Subcutaneous abdominal adipose tissue (tissue), 5 donors: ENCODE results near the gene APOL4.
"Not testable (repeated sequence)": the region's sequence is repeated elsewhere in the genome, so short reads cannot be mapped to it uniquely, and the experiment has no call there.

Source experiments
- H3K27ac ChIP-seq: one replicate; pipeline ENCODE4 v1.7.0; 2013; ENCODE audit warnings: low read depth, mild to moderate bottlenecking, inconsistent platforms, low read length, moderate library complexity
- H3K27me3 ChIP-seq, 5 donors: one replicate each; pipeline ENCODE4 v1.7.0; 2013; ENCODE audit warnings: low read length in 5 of 5, inconsistent platforms in 1 of 5; ENCODE audit not compliant: control insufficient read depth in 5 of 5, insufficient read depth in 4 of 5
- H3K36me3 ChIP-seq, 5 donors: one replicate each; pipeline ENCODE4 v1.7.0; 2013; ENCODE audit warnings: low read length in 5 of 5; ENCODE audit not compliant: control insufficient read depth in 5 of 5, insufficient read depth in 5 of 5
- H3K4me1 ChIP-seq, 5 donors: one replicate each; pipeline ENCODE4 v1.7.0; 2013; ENCODE audit warnings: low read length in 5 of 5, mild to moderate bottlenecking in 3 of 5, moderate library complexity in 1 of 5; ENCODE audit not compliant: control insufficient read depth in 5 of 5, insufficient read depth in 5 of 5
- H3K4me3 ChIP-seq, 5 donors: one replicate each; pipeline ENCODE4 v1.7.0; 2013; ENCODE audit warnings: low read length in 5 of 5, low read depth in 1 of 5
- H3K9ac ChIP-seq, 5 donors: one replicate each; pipeline ENCODE4 v1.7.0; 2013; ENCODE audit warnings: low read length in 5 of 5, mild to moderate bottlenecking in 4 of 5, moderate library complexity in 3 of 5
- H3K9me3 ChIP-seq, 5 donors: one replicate each; pipeline ENCODE4 v1.7.0; 2013; ENCODE audit warnings: low read length in 5 of 5; ENCODE audit not compliant: control insufficient read depth in 5 of 5
- donor health status: healthy.
- donor health status: healthy.
- donor health status: healthy.
- donor health status: healthy.
- donor health status: healthy.

APOL4 gene, protein sequence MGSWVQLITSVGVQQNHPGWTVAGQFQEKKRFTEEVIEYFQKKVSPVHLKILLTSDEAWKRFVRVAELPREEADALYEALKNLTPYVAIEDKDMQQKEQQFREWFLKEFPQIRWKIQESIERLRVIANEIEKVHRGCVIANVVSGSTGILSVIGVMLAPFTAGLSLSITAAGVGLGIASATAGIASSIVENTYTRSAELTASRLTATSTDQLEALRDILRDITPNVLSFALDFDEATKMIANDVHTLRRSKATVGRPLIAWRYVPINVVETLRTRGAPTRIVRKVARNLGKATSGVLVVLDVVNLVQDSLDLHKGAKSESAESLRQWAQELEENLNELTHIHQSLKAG

DNA sequence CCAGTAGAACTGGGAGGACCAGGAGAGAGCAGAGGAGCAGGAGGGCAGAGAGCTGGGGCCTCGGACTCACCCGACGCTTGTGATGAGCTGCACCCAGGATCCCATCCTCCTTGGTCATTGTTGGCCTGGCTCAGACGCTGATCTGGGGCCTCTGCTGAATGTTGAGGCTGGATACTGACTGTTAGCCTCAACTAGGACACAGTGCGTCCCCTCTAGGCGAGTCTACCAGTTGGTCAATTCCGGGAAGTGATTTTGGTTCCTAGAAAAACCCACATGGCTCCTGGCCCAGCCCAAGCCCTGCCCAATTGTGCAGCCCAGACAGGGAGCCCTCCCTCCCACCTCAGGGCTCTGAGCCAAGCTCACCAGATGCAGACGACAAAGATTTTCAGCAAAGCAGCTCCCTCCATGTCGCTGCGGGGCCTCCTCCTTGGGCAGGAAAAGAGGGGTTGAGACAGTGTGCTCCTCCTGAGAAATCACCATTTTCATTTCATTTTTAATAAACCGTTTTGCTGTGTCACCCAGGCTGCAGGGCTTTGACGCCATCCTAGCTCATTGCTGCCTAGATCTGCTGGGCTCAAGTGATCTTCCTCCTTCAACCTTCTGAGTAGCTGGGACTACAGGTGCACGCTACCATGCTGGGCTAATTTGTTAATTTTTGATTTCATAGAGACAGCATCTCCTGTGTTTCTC lies at the start of gene APOL4:
Gene APOL4 (minus strand): TSS at position 180 of the 690 bp plus-strand sequence. CDS start 75 bp downstream, at position 105.
- Histone ChIP-seq H3K9ac (peak within 1 kb of the TSS in 2 of 5 donors; percentile 48 to 55), H3K27me3 (no peaks in the 10 kb centered on the region), H3K36me3 (no peaks in the 10 kb centered on the region), H3K9me3 (no peaks in the 10 kb centered on the region), H3K4me3 (peak within 1 kb of the TSS; percentile 33 to 73 (median 51)), H3K27ac (peak within 1 kb of the TSS; percentile 83), H3K4me1 (peaks cover 14 to 51% (median 23%) of the 10 kb centered on the region in 5 donors)

DNA sequence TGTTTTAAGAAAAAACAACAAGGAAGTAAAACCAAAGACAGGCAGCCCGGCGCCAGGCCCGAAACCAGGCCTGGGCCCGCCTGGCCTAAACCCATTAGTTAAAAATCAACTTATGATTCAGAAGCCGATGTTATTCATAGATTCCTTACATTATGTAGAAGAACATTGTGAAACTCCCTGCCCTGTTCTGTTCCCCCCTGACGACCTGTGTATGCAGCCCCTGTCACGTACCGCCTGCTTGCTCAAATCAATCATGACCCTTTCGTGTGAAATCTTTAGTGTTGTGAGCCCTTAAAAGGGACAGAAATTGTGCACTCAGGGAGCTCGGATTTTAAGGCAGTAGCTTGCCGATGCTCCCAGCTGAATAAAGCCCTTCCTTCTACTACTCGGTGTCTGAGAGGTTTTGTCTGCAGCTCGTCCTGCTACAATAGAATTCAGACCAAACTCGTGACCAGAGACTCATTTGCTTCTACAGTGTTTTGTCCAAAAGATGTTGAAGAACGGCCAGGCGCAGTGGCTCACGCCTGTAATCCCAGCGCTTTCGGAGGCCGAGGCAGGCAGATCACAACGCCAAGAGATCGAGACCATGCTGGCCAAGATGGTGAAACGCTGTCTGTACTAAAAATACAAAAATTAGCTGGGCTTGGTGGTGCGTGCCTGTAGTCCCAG lies 48.8 kb upstream of the APOL4 start:
- not testable (repeated sequence) for H3K36me3 ChIP-seq, H3K9ac ChIP-seq, H3K27ac ChIP-seq, H3K27me3 ChIP-seq, H3K9me3 ChIP-seq, H3K4me3 ChIP-seq
- peaks cover 7 to 32% (median 30%) of the 10 kb centered on the region in 5 donors for H3K4me1 ChIP-seq

DNA sequence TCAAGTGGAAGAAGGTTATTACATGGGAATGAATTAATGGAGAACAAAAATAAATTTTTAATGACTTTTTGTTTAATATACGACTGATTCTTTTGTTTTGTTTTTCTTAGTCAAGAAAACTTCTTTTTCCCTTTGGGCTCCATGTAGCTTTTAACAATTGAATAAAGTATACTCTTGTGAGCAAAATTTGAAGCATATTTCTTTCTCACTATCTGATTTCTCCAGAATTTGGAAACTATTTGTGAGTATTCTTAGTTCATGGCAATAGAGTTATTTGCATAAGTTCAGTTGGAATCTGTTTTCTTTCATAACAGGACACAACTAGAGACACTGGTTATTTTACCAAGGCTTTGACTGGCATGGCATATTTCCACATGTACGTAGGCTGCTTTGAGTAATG lies 47.6 kb upstream of the APOL4 start:
- Histone ChIP-seq H3K4me3 (no peak overlapping the region), H3K36me3 (no peaks in the 10 kb centered on the region), H3K4me1 (peaks cover 5 to 31% (median 30%) of the 10 kb centered on the region in 5 donors), H3K9me3 (peaks cover 0 to 5% (median 0%) of the 10 kb centered on the region in 5 donors), H3K27ac (no peak overlapping the region), H3K9ac (no peak overlapping the region), H3K27me3 (no peaks in the 10 kb centered on the region)

DNA sequence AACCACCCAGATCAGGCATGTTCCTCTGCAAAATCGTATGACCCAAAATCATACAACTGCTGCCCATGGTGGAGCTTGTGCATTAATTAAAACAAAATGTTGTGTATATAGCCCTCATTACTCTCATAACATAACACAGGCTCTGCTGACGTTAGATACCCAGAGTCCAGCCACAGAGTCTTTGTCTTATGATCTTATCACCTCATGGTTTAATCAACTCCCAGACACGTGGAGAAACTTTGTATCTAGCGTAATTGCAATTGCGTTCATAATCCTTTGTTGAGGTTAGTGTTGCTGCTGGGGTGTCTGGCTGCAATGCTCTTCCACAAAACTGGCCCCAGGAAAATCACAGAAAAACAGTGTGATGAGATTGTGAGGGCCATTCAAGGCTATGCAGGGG lies 46.3 kb upstream of the APOL4 start:
- Histone ChIP-seq H3K27ac (no peak overlapping the region), H3K4me1 (peaks cover 4 to 27% (median 27%) of the 10 kb centered on the region in 5 donors), H3K9ac (no peak overlapping the region), H3K27me3 (no peaks in the 10 kb centered on the region), H3K9me3 (peaks cover 0 to 5% (median 0%) of the 10 kb centered on the region in 5 donors), H3K36me3 (no peaks in the 10 kb centered on the region), H3K4me3 (no peak overlapping the region)

DNA sequence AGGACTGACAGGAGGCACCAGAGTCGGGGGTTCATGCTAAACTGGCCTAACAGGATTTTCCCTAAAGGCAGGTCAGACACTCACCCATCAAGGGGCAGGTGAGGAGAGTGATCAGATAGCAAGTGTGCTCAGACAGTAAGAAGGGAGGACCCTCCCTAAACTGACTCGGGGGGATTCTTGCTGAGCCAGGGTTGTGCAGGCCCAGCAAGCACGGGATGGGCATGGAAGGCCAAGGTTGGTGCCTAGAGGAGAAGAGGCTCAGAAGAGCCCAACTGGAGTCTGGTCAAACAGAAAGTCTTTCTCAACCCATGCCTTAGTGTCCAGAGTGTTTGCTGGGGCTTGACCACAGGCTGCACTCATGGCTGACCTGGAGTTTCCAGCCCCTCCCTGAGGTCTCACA lies 45.1 kb upstream of the APOL4 start:
- Histone ChIP-seq H3K4me1 (peaks cover 2 to 21% (median 20%) of the 10 kb centered on the region in 5 donors), H3K9ac (no peak overlapping the region), H3K27me3 (no peaks in the 10 kb centered on the region), H3K4me3 (no peak overlapping the region), H3K9me3 (peaks cover 0 to 5% (median 0%) of the 10 kb centered on the region in 5 donors), H3K36me3 (no peaks in the 10 kb centered on the region), H3K27ac (no peak overlapping the region)

DNA sequence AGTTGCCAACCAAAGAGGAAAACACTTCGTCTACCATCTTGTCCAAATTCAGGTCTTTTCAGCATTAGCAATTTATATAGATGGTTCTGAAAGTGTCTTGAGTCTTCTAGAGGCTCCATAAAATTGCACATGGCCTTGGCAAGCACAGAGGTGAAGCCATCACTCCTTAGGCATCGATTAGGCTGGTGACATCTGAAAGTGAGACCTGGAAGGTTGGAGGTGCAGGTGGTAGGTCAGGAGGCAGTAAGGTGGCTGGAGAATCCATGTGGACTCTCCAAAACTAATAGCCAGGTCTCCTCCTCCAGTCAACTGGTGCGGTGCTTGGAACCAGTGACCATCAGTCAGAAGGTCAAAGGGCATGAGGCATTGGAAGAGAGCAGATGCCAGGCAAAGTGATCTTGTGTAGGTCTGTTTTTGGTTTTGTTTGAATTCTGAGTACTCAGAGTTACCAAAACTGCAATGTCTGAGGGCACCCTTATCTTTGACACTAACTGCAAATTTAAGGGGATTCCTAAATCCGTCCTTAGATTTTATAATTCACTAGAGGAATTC lies 44.3 kb upstream of the APOL4 start:
- Histone ChIP-seq H3K27me3 (no peaks in the 10 kb centered on the region), H3K9me3 (peaks cover 0 to 5% (median 0%) of the 10 kb centered on the region in 5 donors), H3K27ac (no peak overlapping the region), H3K36me3 (no peaks in the 10 kb centered on the region), H3K4me3 (no peak overlapping the region), H3K4me1 (peaks cover 2 to 21% (median 20%) of the 10 kb centered on the region in 5 donors), H3K9ac (no peak overlapping the region)

DNA sequence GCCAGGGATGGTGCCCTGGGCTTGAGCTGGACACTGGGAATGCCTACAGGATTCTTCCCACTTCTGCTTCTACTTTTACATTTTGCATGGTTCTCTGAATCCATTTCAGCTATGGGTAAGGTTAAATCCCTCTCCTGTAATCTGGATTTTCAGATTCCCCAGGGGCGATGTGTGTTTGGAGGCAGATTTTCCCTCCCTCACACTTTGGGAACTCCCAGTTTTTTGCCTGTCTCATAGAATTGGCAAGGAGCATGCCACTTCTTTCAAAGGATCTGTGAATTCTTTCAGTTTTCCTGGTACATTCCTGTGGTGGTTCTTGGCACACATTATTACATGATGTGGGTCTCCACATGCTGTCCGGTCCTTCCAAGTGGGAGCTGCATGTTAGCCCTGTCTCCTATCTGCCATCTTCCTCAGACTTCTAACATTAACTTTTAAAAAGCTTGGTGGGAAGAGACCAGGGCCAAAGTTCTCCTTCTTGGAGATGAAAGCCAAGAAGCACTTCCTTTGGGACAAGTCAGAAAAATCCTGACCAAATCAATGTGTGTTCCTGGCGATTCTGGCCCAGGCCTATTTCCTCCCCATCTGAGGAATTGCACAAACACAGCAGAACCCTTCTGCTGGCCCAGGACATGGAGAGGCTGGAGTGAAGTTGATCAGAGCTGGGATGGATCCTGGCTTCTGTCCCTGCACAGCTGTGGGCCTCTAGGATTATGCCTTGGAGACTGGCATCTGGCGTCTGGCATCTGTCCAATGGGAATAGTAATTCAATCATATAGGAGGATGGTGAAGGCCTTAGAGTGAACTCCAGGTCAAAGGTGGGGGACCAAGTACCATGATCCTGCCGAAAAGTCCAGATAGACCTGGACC lies 43.1 kb upstream of the APOL4 start:
- Histone ChIP-seq H3K27ac (peak overlapping the region; percentile 64), H3K9me3 (peaks cover 0 to 5% (median 0%) of the 10 kb centered on the region in 5 donors), H3K9ac (no peak overlapping the region), H3K27me3 (no peaks in the 10 kb centered on the region), H3K36me3 (no peaks in the 10 kb centered on the region), H3K4me3 (no peak overlapping the region), H3K4me1 (peaks cover 2 to 23% (median 22%) of the 10 kb centered on the region in 5 donors)

DNA sequence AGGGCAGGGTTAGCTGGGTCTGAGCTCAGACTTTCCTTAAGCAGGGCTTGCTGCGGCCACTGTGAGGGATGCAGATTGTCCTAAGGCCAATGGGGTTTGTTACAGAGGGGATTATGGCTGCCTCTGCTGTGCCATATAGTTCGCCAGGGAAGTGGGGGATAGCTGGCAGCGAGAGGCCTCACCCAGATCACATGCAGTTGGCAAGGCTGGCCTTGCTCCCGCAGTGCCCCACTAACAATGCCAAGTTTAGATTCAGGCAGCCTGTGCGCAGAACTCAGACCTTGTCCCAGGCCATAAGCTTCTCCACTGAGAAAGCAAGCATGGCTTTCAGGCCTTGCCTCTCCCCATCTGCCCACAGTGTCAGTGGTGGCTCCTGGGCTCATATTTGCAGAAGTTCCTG lies 42.4 kb upstream of the APOL4 start:
- H3K9ac ChIP-seq: no peak overlapping the region
- no peaks in the 10 kb centered on the region for H3K36me3 ChIP-seq
- H3K9me3 ChIP-seq: no peaks in the 10 kb centered on the region
- H3K27ac ChIP-seq: peak overlapping the region; percentile 64
- no peaks in the 10 kb centered on the region for H3K27me3 ChIP-seq
- H3K4me3 ChIP-seq: no peak overlapping the region
- H3K4me1 ChIP-seq: peaks cover 2 to 29% (median 26%) of the 10 kb centered on the region in 5 donors
